HEK293 (cell line): ENCODE data around the gene EXOC3L2.

Source experiments
- CTCF ChIA-PET: fragments of 350-600 bp; formaldehyde crosslinking; extraction: SDS; loops from one replicate; lab custom pipeline; 2021; ENCODE audit warnings: antibody characterized with exemption; lab: Yijun Ruan, JAX
- POLR2A ChIA-PET: fragments of 300-600 bp; formaldehyde crosslinking; extraction: SDS; loops from one replicate; lab custom pipeline; 2020; ENCODE audit warnings: antibody characterized with exemption, inconsistent platforms; lab: Yijun Ruan, JAX
- H3K27ac ChIP-seq: fragments of 200-500 bp; sonication (Bioruptor generic); 2 replicates; pipeline ENCODE4 v1.5.1; 2014; ENCODE audit warnings: low read depth, low read length, control low read depth, inconsistent platforms; ENCODE audit errors: extremely low read depth
- H3K36me3 ChIP-seq, 2 experiments: fragments of 200-500 bp in 1 of 2; sonication (Bioruptor generic) in 1 of 2; 1 replicate in 1 of 2; 2 replicates in 1 of 2; pipeline ENCODE4 v1.5.1; 2014 to 2017; ENCODE audit warnings: inconsistent platforms in 2 of 2, low read length in 2 of 2; ENCODE audit not compliant: control insufficient read depth in 2 of 2, insufficient read depth in 1 of 2
- H3K4me1 ChIP-seq: fragments of 200-500 bp; sonication (Bioruptor generic); 2 replicates; pipeline ENCODE4 v1.5.1; 2014; ENCODE audit warnings: mild to moderate bottlenecking, low read length, inconsistent platforms; ENCODE audit not compliant: control insufficient read depth, insufficient read depth
- H3K4me3 ChIP-seq: 2 replicates; pipeline ENCODE4 v1.5.1; 2011; ENCODE audit warnings: low read depth, mild to moderate bottlenecking, control low read depth, low read length, moderate library complexity
- H3K9me3 ChIP-seq: fragments of 200-500 bp; sonication (Bioruptor generic); 2 replicates; pipeline ENCODE4 v1.5.1; 2014; ENCODE audit warnings: low read depth, low read length, inconsistent platforms; ENCODE audit not compliant: control insufficient read depth, insufficient read depth
- EGR2 ChIP-seq: fragments of 450-650 bp; formaldehyde crosslinking; IDR thresholded peaks from 2 replicates; pipeline ENCODE4 v1.5.1; 2016; ENCODE audit warnings: low read depth, missing biosample characterization, missing genetic modification characterization
- SETDB1 ChIP-seq: IDR thresholded peaks from one replicate; pipeline ENCODE4 v1.6.1; 2017; ENCODE audit warnings: mild to moderate bottlenecking, low read length, moderate library complexity, mixed read lengths; ENCODE audit not compliant: insufficient read length
- TCF7L2 ChIP-seq: IDR thresholded peaks from 2 replicates; pipeline ENCODE4 v1.6.1; 2011; ENCODE audit warnings: low read depth, mild to moderate bottlenecking, inconsistent platforms, low read length, moderate library complexity, borderline replicate concordance
- ZBTB8A ChIP-seq: fragments of 450-650 bp; formaldehyde crosslinking; IDR thresholded peaks from 2 replicates; pipeline ENCODE4 v1.5.1; 2016; ENCODE audit warnings: missing biosample characterization, missing genetic modification characterization
- ZNF214 ChIP-seq: fragments of 450-650 bp; formaldehyde crosslinking; IDR thresholded peaks from 2 replicates; pipeline ENCODE4 v1.5.1; 2017; ENCODE audit warnings: missing biosample characterization, mild to moderate bottlenecking, missing genetic modification characterization, borderline replicate concordance
- ZNF311 ChIP-seq: fragments of 450-650 bp; formaldehyde crosslinking; IDR thresholded peaks from 2 replicates; pipeline ENCODE4 v1.5.1; 2017; ENCODE audit warnings: missing biosample characterization, missing genetic modification characterization, borderline replicate concordance
- ZNF366 ChIP-seq: fragments of 450-650 bp; formaldehyde crosslinking; conservative IDR thresholded peaks from 2 replicates; pipeline ENCODE4 v1.5.1; 2016; ENCODE audit warnings: missing biosample characterization, missing genetic modification characterization
- ZNF37A ChIP-seq: fragments of 450-650 bp; IDR thresholded peaks from 2 replicates; pipeline ENCODE4 v1.5.1; 2018; ENCODE audit warnings: missing biosample characterization, missing genetic modification characterization
- ZNF391 ChIP-seq: fragments of 450-650 bp; formaldehyde crosslinking; IDR thresholded peaks from 2 replicates; pipeline ENCODE4 v1.5.1; 2016; ENCODE audit warnings: low read depth, missing biosample characterization, missing genetic modification characterization, borderline replicate concordance
- ZNF394 ChIP-seq: fragments of 450-650 bp; formaldehyde crosslinking; IDR thresholded peaks from 2 replicates; pipeline ENCODE4 v1.5.1; 2016; ENCODE audit warnings: missing biosample characterization, missing genetic modification characterization, mild to moderate bottlenecking, moderate library complexity, borderline replicate concordance
- ZNF560 ChIP-seq: fragments of 450-650 bp; formaldehyde crosslinking; IDR thresholded peaks from 2 replicates; pipeline ENCODE4 v1.5.1; 2017; ENCODE audit warnings: missing biosample characterization, missing genetic modification characterization, borderline replicate concordance
- ZNF610 ChIP-seq: fragments of 450-650 bp; formaldehyde crosslinking; IDR thresholded peaks from 2 replicates; pipeline ENCODE4 v1.5.1; 2016; ENCODE audit warnings: missing biosample characterization, missing genetic modification characterization, borderline replicate concordance
- ZNF76 ChIP-seq: fragments of 450-650 bp; formaldehyde crosslinking; IDR thresholded peaks from 2 replicates; pipeline ENCODE4; 2016; ENCODE audit warnings: low read depth, missing biosample characterization, missing genetic modification characterization, borderline replicate concordance
- ZNF791 ChIP-seq: fragments of 450-650 bp; formaldehyde crosslinking; IDR thresholded peaks from 2 replicates; pipeline ENCODE4 v1.5.1; 2016; ENCODE audit warnings: missing biosample characterization, missing genetic modification characterization
- TF ChIP-seq, protein P1 (sequence below): fragments of 450-650 bp; formaldehyde crosslinking; IDR thresholded peaks from 2 replicates; pipeline ENCODE4 v1.5.1; 2016; ENCODE audit warnings: missing biosample characterization, missing genetic modification characterization

EXOC3L2 gene

DNA sequence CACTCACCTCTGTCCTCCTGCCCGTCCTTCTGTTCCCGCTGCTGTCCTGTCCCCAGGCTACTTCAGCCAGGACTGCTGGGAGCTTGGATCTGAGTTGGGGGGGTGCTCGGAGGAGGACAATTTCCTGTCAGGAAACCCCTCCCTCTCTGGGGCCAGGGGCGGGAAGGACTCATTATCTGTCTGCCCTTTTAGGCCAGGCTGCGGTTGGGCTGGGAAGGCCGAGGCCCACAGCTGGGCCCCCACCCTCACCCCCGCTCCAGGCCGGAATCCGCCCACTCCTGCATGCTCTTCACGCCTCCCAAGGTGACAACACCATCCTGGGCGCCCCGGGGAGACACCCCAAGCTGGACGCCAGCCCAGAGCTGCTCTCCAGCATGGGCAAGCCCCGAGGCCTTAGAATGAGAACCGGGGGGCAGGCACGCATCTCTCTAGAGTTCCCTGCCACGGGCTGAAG is at the start of gene EXOC3L2:
EXOC3L2 (minus strand) TSS at position 74 of the 454 bp plus-strand sequence. CDS start 6,362 bp downstream, outside the sequence.
- no peaks in the 10 kb centered on the region for H3K9me3 ChIP-seq
- no peak within 1 kb of the TSS for H3K27ac ChIP-seq
- ChIA-PET CTCF (interaction anchor here (0.5 to 0.6 kb wide), 2 partner anchors 145 to 167 kb away, joined by 3 to 4 read pairs; no protein-coding TSS in a partner anchor), POLR2A (interaction anchor here (1.5 kb wide), 1 partner anchor 291 kb away, joined by 3 read pairs; no protein-coding TSS in a partner anchor)
- no peaks in the 10 kb centered on the region for H3K36me3 ChIP-seq
- no peaks in the 10 kb centered on the region for H3K4me1 ChIP-seq
- no peak within 1 kb of the TSS for H3K4me3 ChIP-seq
- TF ChIP-seq ZNF214 (tag by site-specific recombination) (no peak), ZNF391 (no peak), ZNF366 (tag by site-specific recombination) (no peak), ZNF311 (no peak), ZNF791 (tag by site-specific recombination) (no peak)

DNA sequence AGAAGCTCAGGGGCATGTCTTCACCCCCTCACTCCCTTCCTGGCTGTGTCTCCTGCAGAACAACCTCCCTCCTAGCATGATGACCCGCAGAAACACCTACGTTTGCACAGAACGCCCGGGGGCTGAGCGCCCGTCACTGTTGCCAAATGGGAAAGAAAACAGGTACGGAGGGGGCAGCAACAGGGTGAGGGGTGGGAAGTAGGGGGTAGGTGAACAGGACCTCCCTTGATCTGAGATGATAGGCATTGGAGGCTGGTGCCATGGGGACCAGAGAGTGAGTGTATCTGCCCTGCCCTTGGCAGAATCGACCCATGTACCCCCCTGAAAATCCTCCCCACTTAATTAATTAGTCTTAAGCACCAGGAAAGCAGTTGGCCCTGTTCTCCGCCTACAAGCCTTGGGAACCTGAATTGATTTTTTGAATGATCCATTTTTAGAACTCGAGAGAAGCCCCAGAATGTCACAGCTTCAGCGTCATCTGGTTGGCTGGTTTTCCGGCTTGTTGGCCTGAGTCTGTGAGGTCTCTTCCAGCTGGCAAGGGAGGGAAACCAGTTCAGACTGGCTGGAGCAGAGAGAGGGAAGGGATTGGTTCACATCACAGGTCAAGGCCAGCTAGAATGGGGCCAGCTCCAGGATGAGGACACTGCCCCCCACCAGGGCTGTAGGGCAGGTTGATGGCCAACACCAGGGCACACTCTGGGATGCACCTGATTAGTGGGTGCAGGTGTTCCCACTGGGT is 49.3 kb upstream of the EXOC3L2 start:
- TF ChIP-seq ZNF560 (tag by site-specific recombination) (no peak), EGR2 (peak; percentile 28; the same call in 1 of the 2 replicates)
- no peaks in the 10 kb centered on the region for H3K9me3 ChIP-seq
- no peaks in the 10 kb centered on the region for H3K4me1 ChIP-seq
- H3K36me3 ChIP-seq: peaks cover 40 to 81% of the 10 kb centered on the region in 2 experiments
- ChIA-PET POLR2A (no interaction called here), CTCF (interaction anchor here (0.6 kb wide), 1 partner anchor 1004 kb away, joined by 3 read pairs; no protein-coding TSS in a partner anchor)
- H3K27ac ChIP-seq: no peak overlapping the region
- no peak overlapping the region for H3K4me3 ChIP-seq

DNA sequence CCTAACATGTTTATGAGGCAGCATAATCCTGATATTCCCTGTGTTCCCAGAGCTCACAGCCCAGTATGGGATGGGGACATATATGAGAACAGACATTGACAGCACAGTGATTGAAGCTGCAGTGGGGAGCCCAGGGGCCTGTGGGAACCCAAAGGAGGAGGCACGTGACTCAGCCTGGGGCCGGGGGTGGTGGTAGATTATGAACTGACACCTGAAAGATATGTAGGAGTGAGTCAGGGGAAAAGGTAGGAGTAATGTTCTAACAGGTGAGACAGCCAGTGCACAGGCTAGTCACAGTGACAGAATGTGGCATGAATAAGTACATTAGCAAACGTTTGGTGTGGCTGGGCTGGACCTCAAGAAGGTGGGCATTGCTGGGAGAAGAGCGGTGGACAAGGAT is 48.5 kb upstream of the EXOC3L2 start:
- CTCF ChIA-PET: interaction anchor here (0.6 kb wide), 1 partner anchor 1004 kb away, joined by 3 read pairs; no protein-coding TSS in a partner anchor
- POLR2A ChIA-PET: no interaction called here
- Histone ChIP-seq H3K36me3 (peaks cover 36 to 78% of the 10 kb centered on the region in 2 experiments), H3K4me3 (no peak overlapping the region), H3K4me1 (no peaks in the 10 kb centered on the region)
- TF ChIP-seq TCF7L2 (no peak), SETDB1 (peak; percentile 4)
- TF ChIP-seq, all 188 proteins: peak for 1
- no peak overlapping the region for H3K27ac ChIP-seq
- H3K9me3 ChIP-seq: no peaks in the 10 kb centered on the region

DNA sequence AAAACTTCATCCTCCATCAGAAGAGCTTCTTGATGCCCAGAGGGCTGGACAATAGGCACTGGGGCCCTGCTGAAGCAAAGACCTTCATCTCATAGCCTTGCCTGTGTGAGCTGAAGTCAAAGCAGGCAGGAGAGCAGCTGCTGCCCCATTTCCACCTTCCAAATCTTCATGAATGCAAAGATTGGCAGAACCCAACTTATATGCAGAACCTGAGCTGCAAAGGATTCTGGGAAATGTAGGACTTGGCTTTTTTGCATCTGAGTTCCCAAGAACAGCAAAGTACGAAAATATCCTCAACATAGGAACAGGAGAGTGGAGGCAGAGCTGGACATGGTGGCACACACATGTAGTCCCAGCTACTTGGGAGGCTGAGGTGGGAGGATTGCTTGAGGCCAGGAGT is 46.6 kb upstream of the EXOC3L2 start:
- ChIA-PET CTCF (interaction anchor here (0.8 to 1.2 kb wide), 3 partner anchors 15 to 92 kb away, joined by 3 read pairs; no protein-coding TSS in a partner anchor), POLR2A (interaction anchor here (0.6 kb wide), 1 partner anchor 53 kb away, joined by 5 read pairs; no protein-coding TSS in a partner anchor)
- Histone ChIP-seq H3K27ac (no peak overlapping the region), H3K4me1 (no peaks in the 10 kb centered on the region), H3K9me3 (no peaks in the 10 kb centered on the region), H3K4me3 (no peak overlapping the region), H3K36me3 (peaks cover 47 to 75% of the 10 kb centered on the region in 2 experiments)
- no peak for TF ChIP-seq ZNF37A (tag by site-specific recombination)
- peak; percentile 51 for TF ChIP-seq ZNF76 (tag by site-specific recombination)
- TF ChIP-seq ZNF394 (tag by site-specific recombination): no peak
- TF ChIP-seq ZNF610 (tag by site-specific recombination): no peak
- TF ChIP-seq ZBTB8A (tag by site-specific recombination): no peak
- TF ChIP-seq, protein P1, sequence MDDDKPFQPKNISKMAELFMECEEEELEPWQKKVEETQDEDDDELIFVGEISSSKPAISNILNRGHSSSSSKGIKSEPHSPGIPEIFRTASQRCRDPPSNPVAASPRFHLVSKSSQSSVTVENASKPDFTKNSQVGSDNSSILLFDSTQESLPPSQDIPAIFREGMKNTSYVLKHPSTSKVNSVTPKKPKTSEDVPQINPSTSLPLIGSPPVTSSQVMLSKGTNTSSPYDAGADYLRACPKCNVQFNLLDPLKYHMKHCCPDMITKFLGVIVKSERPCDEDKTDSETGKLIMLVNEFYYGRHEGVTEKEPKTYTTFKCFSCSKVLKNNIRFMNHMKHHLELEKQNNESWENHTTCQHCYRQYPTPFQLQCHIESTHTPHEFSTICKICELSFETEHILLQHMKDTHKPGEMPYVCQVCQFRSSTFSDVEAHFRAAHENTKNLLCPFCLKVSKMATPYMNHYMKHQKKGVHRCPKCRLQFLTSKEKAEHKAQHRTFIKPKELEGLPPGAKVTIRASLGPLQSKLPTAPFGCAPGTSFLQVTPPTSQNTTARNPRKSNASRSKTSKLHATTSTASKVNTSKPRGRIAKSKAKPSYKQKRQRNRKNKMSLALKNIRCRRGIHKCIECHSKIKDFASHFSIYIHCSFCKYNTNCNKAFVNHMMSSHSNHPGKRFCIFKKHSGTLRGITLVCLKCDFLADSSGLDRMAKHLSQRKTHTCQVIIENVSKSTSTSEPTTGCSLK (tag by site-specific recombination): no peak
